Activated T-cell treated with anti-CD3 and anti-CD28 coated beads, Interleukin-2, amount 50 U/mL, for 4 hours (primary cell): ENCODE results near the gene SMCO2. TPM values are rescaled to one million over a fixed set of nuclear protein-coding genes. Genes with fewer than 3 reads are reported as not detected.

Experiments
- ATAC-seq, 2 donors: fragments of 200-7000 bp; cut with Tn5 transposase; one replicate each; pipeline ENCODE4 v1.10.0; 2021
- DNase-seq: peaks from one replicate; pipeline ENCODE4 v3.0.0-alpha.2; 2020
- H3K27me3 Mint-ChIP-seq: one replicate; pipeline ENCODE4 v1.8.0; 2021; ENCODE audit warnings: low read depth, mixed read lengths
- H3K36me3 Mint-ChIP-seq: one replicate; pipeline ENCODE4 v1.8.0; 2022; ENCODE audit warnings: mixed read lengths; ENCODE audit not compliant: insufficient read depth
- H3K4me1 Mint-ChIP-seq: one replicate; pipeline ENCODE4 v1.8.0; 2021; ENCODE audit warnings: low read depth, mixed read lengths
- H3K4me3 Mint-ChIP-seq: one replicate; pipeline ENCODE4 v1.8.0; 2021; ENCODE audit warnings: mild to moderate bottlenecking, moderate library complexity, mixed read lengths
- H3K9me3 Mint-ChIP-seq: one replicate; pipeline ENCODE4 v1.8.0; 2021; ENCODE audit warnings: mixed read lengths
- total RNA-seq, 3 donors: library from RNA; stranded (reverse); gene quantifications; one replicate each; pipeline ENCODE4 v1.2.1, GENCODE V29; 2021

SMCO2 gene
- total RNA-seq, 3 donors from 2014 or later: not detected

DNA sequence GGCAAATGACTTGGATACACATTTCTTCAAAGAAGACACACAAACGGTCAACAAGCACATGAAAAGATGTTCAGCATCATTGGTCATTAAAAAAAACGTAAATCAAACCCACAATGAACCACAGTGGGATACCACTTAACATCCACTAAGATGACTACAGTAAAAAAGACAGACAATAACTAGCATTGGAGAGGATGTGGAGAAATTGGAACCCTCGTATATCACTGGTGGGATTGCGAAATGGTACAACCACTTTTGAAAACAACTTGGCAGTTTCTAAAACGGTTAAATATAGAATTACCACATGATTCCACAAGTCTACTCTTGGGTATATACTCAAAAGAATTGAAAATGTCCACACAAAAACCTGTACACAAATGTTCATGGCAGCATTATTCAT is 52.2 kb downstream of the SMCO2 start:
- H3K4me3 Mint-ChIP-seq: no peak overlapping the region
- no peaks in the 10 kb centered on the region for H3K9me3 Mint-ChIP-seq
- H3K4me1 Mint-ChIP-seq: peaks cover 11% of the 10 kb centered on the region
- no peaks in the 10 kb centered on the region for H3K36me3 Mint-ChIP-seq
- DNase-seq (no peak), ATAC-seq (no peak)
- H3K27me3 Mint-ChIP-seq: peaks cover 19% of the 10 kb centered on the region

DNA sequence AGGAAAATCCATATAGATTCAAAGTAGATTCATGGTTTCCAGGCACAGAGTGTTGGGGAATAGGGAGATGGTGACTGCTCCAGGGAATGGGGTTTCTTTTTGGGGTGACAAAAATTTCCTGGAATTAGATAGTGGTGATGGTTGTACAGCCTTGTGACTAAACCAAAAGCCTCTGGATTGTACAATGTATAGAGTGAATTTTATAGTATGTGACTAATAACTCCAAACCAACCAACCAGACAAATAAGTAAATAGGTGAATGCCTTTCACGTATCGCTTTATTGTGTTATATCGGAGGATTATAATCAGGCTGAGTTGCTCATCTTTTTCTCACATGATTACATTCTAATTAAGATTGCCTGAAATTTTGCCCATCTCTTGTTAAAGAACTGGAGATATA is 52.8 kb downstream of the SMCO2 start:
- H3K9me3 Mint-ChIP-seq: no peaks in the 10 kb centered on the region
- DNase-seq: no peak
- H3K4me3 Mint-ChIP-seq: no peak overlapping the region
- peaks cover 11% of the 10 kb centered on the region for H3K4me1 Mint-ChIP-seq
- no peaks in the 10 kb centered on the region for H3K36me3 Mint-ChIP-seq
- no peak for ATAC-seq
- peaks cover 19% of the 10 kb centered on the region for H3K27me3 Mint-ChIP-seq

DNA sequence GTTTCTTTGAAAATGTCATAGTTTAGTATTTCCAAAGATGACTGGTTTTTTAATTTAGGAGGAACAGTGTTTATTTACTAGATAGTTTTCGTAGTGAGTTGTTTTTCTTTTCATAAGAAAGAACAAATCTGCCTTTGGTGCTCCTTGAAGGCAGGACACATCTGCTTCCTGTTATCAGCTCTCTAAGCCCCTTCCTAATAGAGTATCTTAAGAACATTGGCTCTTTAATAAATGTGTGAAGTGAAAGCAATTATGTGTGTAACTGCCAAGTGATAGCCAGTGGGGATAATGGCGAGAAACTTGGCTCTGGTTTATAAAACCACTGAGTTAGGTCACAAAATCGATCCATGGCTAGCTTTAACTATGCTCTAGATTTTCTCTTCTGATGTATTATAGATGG is 54.0 kb downstream of the SMCO2 start:
- H3K4me3 Mint-ChIP-seq: no peak overlapping the region
- H3K27me3 Mint-ChIP-seq: peaks cover 19% of the 10 kb centered on the region
- no peak for DNase-seq
- H3K4me1 Mint-ChIP-seq: peaks cover 11% of the 10 kb centered on the region
- no peak for ATAC-seq
- no peaks in the 10 kb centered on the region for H3K36me3 Mint-ChIP-seq
- H3K9me3 Mint-ChIP-seq: no peaks in the 10 kb centered on the region

DNA sequence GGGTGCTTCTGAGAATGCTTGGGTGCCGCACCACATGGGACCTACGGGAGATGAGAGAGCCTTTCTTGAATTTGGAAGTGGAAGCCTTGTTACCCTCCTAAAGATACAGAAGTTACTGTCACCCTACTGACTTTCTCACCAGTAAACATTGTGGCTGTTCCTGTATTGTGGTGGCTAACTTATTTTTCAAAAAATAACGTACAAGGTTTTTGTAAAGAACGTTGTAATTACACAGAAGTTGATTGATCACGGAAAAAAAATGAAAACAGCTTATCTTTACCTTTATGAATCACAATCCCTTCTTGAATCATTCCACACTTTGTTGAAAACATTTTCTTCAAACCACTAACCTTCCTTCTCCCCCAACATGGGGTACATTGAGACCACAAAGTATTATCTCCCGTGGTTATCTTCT is 55.5 kb downstream of the SMCO2 start:
- ATAC-seq: peak; percentile 58 to 77
- H3K27me3 Mint-ChIP-seq: peaks cover 19% of the 10 kb centered on the region
- no peaks in the 10 kb centered on the region for H3K36me3 Mint-ChIP-seq
- peak overlapping the region; percentile 12 for H3K4me3 Mint-ChIP-seq
- H3K9me3 Mint-ChIP-seq: peaks cover 3% of the 10 kb centered on the region
- no peak for DNase-seq
- peaks cover 11% of the 10 kb centered on the region for H3K4me1 Mint-ChIP-seq

DNA sequence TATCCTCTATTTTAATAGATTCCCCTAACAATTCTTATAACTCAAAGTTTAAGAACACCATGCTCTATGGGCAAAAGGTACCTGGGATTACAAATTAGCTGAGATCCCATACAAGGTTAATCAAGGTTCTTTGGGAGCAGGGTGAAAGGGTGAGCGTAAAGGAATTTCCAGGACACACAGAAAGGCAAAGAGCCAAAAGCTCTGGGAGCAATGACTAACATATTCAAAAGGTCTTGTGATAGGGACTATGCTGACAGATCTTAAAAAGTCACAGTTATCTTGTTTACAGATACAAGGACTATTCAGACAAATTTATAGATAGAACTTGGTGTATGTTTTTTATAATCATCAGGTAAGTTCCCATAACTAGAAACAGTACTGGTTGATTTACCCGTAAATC is 58.0 kb downstream of the SMCO2 start:
- Mint-ChIP-seq H3K9me3 (peaks cover 3% of the 10 kb centered on the region), H3K4me1 (peaks cover 9% of the 10 kb centered on the region), H3K27me3 (peaks cover 12% of the 10 kb centered on the region), H3K4me3 (no peak overlapping the region), H3K36me3 (no peaks in the 10 kb centered on the region)
- DNase-seq (no peak), ATAC-seq (no peak)

DNA sequence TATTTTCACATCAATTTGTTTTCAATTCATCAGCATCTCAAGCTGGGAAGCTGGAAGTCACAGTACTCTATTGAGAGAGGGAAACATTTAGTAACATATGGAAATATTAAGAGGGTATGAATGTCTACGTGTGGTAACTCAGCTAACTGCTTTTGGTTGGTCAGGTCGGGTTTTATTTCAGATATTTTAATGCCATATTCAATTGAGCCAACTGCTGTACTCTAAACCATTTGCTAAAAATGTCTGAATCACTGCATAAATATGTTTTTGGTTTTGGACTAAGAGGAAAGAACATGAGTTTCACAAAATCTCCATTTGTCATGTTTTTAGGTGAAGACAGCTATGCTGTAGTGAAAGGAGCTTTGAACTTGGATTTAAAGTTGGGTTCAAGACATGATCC is 58.6 kb downstream of the SMCO2 start:
- no peak for ATAC-seq
- no peaks in the 10 kb centered on the region for H3K36me3 Mint-ChIP-seq
- H3K27me3 Mint-ChIP-seq: peaks cover 9% of the 10 kb centered on the region
- peaks cover 3% of the 10 kb centered on the region for H3K9me3 Mint-ChIP-seq
- no peak for DNase-seq
- no peak overlapping the region for H3K4me3 Mint-ChIP-seq
- peaks cover 9% of the 10 kb centered on the region for H3K4me1 Mint-ChIP-seq

DNA sequence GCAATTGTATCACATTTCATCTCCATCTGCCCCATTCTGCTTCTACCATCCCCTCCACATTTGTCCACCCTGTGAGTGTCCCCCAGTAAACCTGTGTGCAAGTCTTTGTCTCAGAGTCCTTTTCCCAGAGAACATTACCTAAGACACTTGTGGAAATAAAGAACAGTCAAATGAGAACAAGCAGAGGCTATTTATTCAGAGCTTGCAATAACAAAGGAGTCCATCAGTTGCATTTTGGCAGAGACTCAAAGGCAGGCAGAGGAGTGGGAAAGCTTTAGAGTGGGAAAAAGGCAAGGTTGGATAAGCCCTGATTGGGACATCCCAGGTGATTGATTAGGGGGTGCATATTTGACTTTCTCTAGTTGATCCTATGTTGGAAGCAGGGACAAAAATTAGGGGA is 59.2 kb downstream of the SMCO2 start:
- Mint-ChIP-seq H3K4me1 (peaks cover 9% of the 10 kb centered on the region), H3K36me3 (no peaks in the 10 kb centered on the region), H3K9me3 (peaks cover 3% of the 10 kb centered on the region), H3K27me3 (peaks cover 9% of the 10 kb centered on the region), H3K4me3 (no peak overlapping the region)
- DNase-seq (no peak), ATAC-seq (no peak)

DNA sequence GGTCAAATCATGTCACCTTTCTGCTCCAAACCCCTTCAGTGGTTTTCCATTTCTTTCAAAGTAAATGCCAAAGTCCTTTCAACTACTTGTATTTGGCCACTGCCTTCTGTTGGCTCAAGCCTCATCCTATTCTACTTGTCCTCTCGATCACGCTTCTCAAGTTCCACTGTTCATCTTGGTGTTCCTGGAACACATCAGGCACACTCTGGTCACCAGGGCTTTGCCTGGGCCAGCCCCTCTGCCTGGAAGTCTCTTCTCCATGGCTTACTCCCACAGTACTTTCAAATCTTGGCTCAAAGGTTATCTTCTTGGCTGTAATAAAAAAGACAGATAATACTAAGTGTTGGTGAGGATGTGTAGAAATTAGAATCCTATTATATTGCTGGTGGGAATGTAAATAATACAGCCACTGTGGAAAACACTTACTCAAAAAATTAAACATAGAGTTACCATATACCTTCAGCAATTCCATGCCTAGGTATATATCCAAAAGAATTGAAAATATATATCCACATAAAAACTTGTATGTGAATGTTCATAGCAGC is 60.2 kb downstream of the SMCO2 start:
- DNase-seq (no peak), ATAC-seq (no peak)
- peaks cover 3% of the 10 kb centered on the region for H3K9me3 Mint-ChIP-seq
- H3K27me3 Mint-ChIP-seq: peaks cover 6% of the 10 kb centered on the region
- H3K4me1 Mint-ChIP-seq: peaks cover 8% of the 10 kb centered on the region
- H3K36me3 Mint-ChIP-seq: no peaks in the 10 kb centered on the region
- no peak overlapping the region for H3K4me3 Mint-ChIP-seq

DNA sequence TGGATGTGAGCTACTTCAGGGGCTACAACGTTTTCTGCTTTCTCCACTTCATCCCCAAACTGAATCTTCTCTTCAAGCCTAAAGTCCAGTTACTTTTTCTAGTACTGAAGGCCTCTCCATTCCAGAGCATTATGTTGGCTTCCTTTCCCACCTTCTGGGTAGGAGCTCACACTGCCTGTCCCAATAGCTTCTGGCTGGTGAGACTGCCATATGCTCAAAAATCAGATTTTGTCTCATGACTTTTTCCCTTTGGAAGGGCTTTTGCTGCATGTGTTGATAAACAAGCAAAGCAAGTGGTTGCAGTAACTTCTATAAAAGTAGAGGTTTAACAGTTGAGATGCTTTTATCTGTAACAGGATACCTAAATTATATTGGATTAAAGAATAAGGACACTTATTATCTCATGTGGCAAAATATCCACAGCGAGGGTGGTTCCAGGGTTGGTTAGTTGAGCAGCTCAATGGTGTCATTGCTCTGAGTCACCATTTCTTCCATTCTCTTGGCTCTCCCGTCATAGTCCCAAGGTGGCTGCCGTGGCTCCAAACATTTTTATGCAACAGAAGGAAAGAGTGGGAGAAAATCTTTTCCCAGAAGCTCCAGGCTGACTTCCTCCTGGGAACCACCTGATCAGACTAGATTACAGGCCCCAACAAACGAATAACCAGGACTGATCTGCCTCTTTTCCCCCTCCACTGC is 62.3 kb downstream of the SMCO2 start:
- Mint-ChIP-seq H3K4me3 (no peak overlapping the region), H3K4me1 (no peaks in the 10 kb centered on the region), H3K27me3 (peaks cover 2% of the 10 kb centered on the region), H3K36me3 (no peaks in the 10 kb centered on the region), H3K9me3 (peaks cover 3% of the 10 kb centered on the region)
- no peak for ATAC-seq
- no peak for DNase-seq

DNA sequence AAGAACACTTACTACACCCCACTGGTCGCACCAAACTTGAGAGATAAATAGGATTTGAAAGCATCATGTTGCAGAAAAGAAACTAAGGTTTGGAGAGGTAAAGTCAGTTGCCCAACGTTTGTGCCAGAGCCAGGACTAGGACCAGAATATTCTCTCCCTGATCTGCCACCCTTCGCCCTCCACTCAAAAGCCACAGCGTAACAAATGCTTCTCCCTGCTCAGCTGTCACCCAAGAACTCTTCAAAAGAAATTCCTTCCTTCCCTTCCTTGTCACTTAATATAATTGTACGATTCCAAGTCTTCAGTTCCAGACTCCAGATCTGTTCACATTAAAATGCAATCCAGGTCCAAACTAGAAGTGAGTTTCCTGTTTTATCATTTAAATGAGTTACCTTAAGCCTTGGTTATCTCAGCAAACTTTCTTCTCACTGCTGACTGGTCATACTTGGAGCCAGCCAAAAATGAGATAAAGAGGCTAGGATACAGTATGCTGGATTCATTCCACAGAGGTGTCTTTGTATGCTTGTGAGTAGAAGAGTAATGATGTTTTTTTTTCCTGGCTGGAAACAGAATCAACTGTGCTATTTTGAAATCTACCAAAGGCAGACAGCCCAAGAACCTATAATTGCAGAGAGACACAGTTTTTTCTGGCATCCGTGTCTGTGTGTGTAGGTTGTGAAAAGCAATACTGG is 64.6 kb downstream of the SMCO2 start:
- no peak for ATAC-seq
- Mint-ChIP-seq H3K27me3 (peaks cover 5% of the 10 kb centered on the region), H3K4me3 (no peak overlapping the region)

DNA sequence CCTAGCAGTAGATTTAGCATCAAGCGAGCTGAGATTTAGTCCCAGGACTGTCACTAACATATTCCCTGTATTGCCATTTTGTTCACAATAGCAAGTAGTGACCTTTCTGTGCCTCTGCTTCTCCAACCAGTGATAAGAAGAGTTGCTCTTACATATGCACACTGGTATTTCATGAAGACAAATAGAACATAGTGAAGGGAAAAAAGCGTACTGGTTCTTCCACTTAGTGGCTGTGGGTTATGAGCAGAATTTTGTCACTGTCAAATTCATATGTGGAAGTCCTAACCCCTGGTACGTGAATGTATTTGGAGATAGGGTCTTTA is 65.1 kb downstream of the SMCO2 start:
- peaks cover 7% of the 10 kb centered on the region for H3K27me3 Mint-ChIP-seq
- no peaks in the 10 kb centered on the region for H3K36me3 Mint-ChIP-seq
- no peak for DNase-seq
- no peaks in the 10 kb centered on the region for H3K4me1 Mint-ChIP-seq
- peaks cover 2% of the 10 kb centered on the region for H3K9me3 Mint-ChIP-seq
- H3K4me3 Mint-ChIP-seq: no peak overlapping the region
- ATAC-seq: no peak

More for the DNA sequence above, 64.6 kb downstream of the SMCO2 start:
- H3K9me3 Mint-ChIP-seq: peaks cover 3% of the 10 kb centered on the region
- no peaks in the 10 kb centered on the region for H3K36me3 Mint-ChIP-seq
- DNase-seq: no peak
- H3K4me1 Mint-ChIP-seq: no peaks in the 10 kb centered on the region

DNA sequence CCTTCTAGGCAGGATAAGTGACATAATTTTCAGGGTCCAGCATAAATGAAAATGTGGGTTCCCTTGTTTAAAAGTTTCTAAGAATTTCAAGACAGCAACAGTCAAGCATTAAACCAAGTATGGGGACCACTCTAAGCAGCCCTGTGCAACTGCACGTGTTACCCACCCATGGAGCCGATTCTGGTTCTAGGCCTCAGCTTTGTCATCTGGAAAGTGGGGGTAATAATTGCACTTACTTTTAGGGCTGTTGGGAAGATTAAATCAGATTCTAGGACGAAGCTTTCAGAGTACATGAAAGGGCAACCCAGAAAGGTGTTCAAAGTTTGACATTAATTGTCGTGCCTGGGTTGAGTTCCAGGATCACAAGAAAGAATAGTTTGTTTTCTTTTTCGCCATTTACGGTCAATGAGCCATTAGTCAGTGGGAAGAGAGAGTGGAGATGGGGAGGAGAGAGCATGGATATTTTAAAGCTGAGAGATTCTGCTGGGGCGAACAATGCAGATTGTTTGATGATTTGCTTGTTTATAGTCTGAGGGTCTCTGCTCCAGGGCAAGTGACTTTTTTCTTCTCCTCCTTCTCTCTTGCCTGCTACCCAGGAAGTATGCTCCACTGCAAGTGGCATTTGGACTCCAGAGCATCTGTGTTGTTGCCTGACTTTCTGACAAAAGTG is 66.8 kb downstream of the SMCO2 start:
- peaks cover 16% of the 10 kb centered on the region for H3K27me3 Mint-ChIP-seq
- H3K9me3 Mint-ChIP-seq: no peaks in the 10 kb centered on the region
- DNase-seq (no peak), ATAC-seq (no peak)
- no peaks in the 10 kb centered on the region for H3K36me3 Mint-ChIP-seq
- H3K4me3 Mint-ChIP-seq: no peak overlapping the region
- H3K4me1 Mint-ChIP-seq: no peaks in the 10 kb centered on the region

DNA sequence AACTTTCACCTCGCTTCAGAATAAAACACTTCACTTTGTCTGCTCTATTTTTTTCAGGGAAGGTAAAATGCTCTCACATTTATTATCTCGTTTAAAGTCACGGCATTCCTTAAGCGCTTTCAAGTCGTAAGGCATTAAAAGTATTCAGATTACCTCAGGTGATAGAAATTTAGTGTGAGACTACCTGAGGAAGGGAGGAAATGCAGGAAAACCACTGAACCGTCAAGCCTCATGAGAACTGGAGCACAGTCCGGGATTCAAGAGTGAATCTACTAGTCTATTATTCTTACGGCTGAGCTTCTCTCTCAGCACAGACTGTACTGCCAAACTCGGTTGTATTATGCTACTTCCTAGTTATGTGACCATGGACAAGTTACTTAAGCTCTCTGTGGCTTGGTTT is 69.1 kb downstream of the SMCO2 start:
- Mint-ChIP-seq H3K27me3 (peaks cover 19% of the 10 kb centered on the region), H3K36me3 (no peaks in the 10 kb centered on the region), H3K4me3 (no peak overlapping the region), H3K4me1 (no peaks in the 10 kb centered on the region), H3K9me3 (no peaks in the 10 kb centered on the region)
- ATAC-seq (no peak), DNase-seq (no peak)

DNA sequence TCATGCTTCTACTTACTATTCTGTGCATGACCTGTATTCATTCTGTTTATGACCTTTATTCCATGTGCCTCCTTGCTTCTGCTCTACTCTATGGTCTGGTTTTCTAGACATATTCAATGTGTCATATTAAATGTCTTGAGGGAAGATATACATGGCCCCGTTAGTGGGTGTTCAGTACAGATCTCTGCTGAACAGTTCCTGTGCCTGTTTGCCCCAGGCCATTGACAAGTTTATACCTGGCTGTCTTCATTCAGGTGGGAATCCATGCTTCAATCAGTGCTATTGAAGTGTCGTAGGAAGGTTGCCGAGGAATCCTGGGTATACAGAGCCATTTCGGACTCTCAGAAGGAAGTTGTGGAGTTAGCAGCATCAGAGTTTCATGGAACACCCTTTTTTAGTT is 70.1 kb downstream of the SMCO2 start:
- ATAC-seq: no peak
- Mint-ChIP-seq H3K4me3 (no peak overlapping the region), H3K4me1 (peaks cover 2% of the 10 kb centered on the region), H3K9me3 (no peaks in the 10 kb centered on the region), H3K36me3 (no peaks in the 10 kb centered on the region), H3K27me3 (peaks cover 24% of the 10 kb centered on the region)
- no peak for DNase-seq

DNA sequence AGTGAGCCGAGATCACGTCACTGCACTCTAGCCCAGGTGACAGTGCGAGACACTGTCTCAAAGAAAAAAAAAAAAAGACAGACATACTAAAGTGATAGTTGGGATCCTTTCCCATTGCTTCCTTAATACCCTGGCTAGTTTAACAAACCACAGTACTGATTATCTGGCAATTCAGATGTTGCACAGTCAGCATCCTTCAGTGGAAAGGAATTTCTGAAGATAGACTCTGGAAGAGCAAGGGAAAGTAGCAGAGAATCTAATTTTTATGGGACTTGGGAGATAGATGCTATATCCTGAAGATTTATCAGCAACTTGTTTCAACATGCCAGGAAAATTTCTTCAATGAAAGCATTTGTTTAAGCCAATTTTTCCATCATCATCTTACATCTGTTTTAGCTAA is 71.0 kb downstream of the SMCO2 start:
- DNase-seq (no peak), ATAC-seq (no peak)
- H3K9me3 Mint-ChIP-seq: no peaks in the 10 kb centered on the region
- H3K4me1 Mint-ChIP-seq: peaks cover 8% of the 10 kb centered on the region
- H3K36me3 Mint-ChIP-seq: no peaks in the 10 kb centered on the region
- no peak overlapping the region for H3K4me3 Mint-ChIP-seq
- peaks cover 24% of the 10 kb centered on the region for H3K27me3 Mint-ChIP-seq
